PC-3 (cell line): ENCODE results near the gene HDAC4. TPM values are rescaled to one million over a fixed set of nuclear protein-coding genes. Genes with fewer than 3 reads are reported as not detected.

Experiments used
- ATAC-seq: fragments of 200-7000 bp; cut with Tn5 transposase; 2 replicates; pipeline ENCODE4 v1.9.1; 2020; ENCODE audit warnings: mild to moderate bottlenecking, moderate library complexity
- BruUV-seq: library from RNA; stranded (reverse); fragments of 400-500 nt; replicated peaks from 2 replicates; lab custom pipeline; 2021; lab: Mats Ljungman, UMichigan
- CTCF ChIA-PET: fragments of 300-600 bp; sonication (Branson Sonifier 250); formaldehyde crosslinking; loops from one replicate; lab custom pipeline; 2022; ENCODE audit warnings: antibody characterized with exemption; lab: Charles Lee
- POLR2A ChIA-PET: fragments of 300-600 bp; sonication (Branson Sonifier 250); formaldehyde crosslinking; loops from one replicate; lab custom pipeline; 2022; ENCODE audit warnings: antibody characterized with exemption; ENCODE audit not compliant: unreplicated experiment; lab: Charles Lee
- DNase-seq: peaks from one replicate; pipeline ENCODE4 v3.0.0-alpha.2; 2015
- H2AFZ ChIP-seq: fragments of 300-600 bp; sonication (generic); 2 replicates; pipeline ENCODE4 v1.6.0; 2016; ENCODE audit warnings: antibody characterized with exemption, low read length
- H3F3A ChIP-seq: fragments of 300-600 bp; sonication (generic); one replicate; pipeline ENCODE4 v1.6.0; 2017; ENCODE audit warnings: antibody characterized with exemption, low read length, control low read depth, mild to moderate bottlenecking; ENCODE audit not compliant: unreplicated experiment
- H3K27ac ChIP-seq: fragments of 300-600 bp; sonication (generic); 2 replicates; pipeline ENCODE4 v1.5.1; 2016; ENCODE audit warnings: mild to moderate bottlenecking, low read length
- H3K27me3 ChIP-seq: fragments of 300-600 bp; sonication (generic); 2 replicates; pipeline ENCODE4 v1.6.1; 2016; ENCODE audit warnings: low read length, mixed read lengths
- H3K36me3 ChIP-seq: fragments of 300-600 bp; sonication (generic); 2 replicates; pipeline ENCODE4 v1.6.1; 2016; ENCODE audit warnings: low read depth, mixed run types, low read length, mixed read lengths
- H3K4me1 ChIP-seq: fragments of 300-600 bp; sonication (generic); 2 replicates; pipeline ENCODE4 v1.5.1; 2016; ENCODE audit warnings: low read length; ENCODE audit not compliant: insufficient read depth
- H3K4me2 ChIP-seq: fragments of 300-600 bp; sonication (generic); 2 replicates; pipeline ENCODE4 v1.6.0; 2016; ENCODE audit warnings: low read length
- H3K4me3 ChIP-seq: fragments of 300-600 bp; sonication (generic); 2 replicates; pipeline ENCODE4 v1.5.1; 2016; ENCODE audit warnings: mild to moderate bottlenecking, low read length, mixed read lengths
- H3K79me2 ChIP-seq: fragments of 300-600 bp; sonication (generic); 2 replicates; pipeline ENCODE4 v1.6.1; 2017; ENCODE audit warnings: low read length, mixed read lengths
- H3K9ac ChIP-seq: fragments of 300-600 bp; sonication (generic); 2 replicates; pipeline ENCODE4 v1.6.0; 2016; ENCODE audit warnings: mild to moderate bottlenecking, low read length
- H3K9me2 ChIP-seq: fragments of 300-600 bp; sonication (generic); replicated peaks from 2 replicates; pipeline ENCODE4 v1.6.1; 2016; ENCODE audit warnings: mixed run types, low read length, mixed read lengths
- H3K9me3 ChIP-seq: fragments of 300-600 bp; sonication (generic); 2 replicates; pipeline ENCODE4 v1.6.1; 2016; ENCODE audit warnings: low read length, mixed read lengths
- H4K20me1 ChIP-seq: fragments of 300-600 bp; sonication (generic); 2 replicates; pipeline ENCODE4 v1.6.1; 2016; ENCODE audit warnings: low read length, mixed read lengths
- CTCF ChIP-seq: fragments of 300-600 bp; sonication (generic); conservative IDR thresholded peaks from 2 replicates; pipeline ENCODE4 v1.5.1; 2017; ENCODE audit warnings: antibody characterized with exemption, low read depth, mild to moderate bottlenecking, low read length
- EZH2 ChIP-seq: fragments of 300-600 bp; sonication (generic); IDR thresholded peaks from one replicate; pipeline ENCODE4 v1.6.1; 2017; ENCODE audit warnings: antibody characterized with exemption, mild to moderate bottlenecking, low read length; ENCODE audit not compliant: unreplicated experiment
- EZH2phosphoT487 ChIP-seq: fragments of 300-600 bp; sonication (generic); IDR thresholded peaks from 2 replicates; pipeline ENCODE4 v1.6.1; 2018; ENCODE audit warnings: mild to moderate bottlenecking, antibody characterized with exemption, low read length, borderline replicate concordance
- intact Hi-C: fragments of 100-400 bp; cut with micrococcal nuclease; formaldehyde crosslinking; loops from 2 replicates; pipeline ENCODE4 v1.9.0; 2023
- total RNA-seq: library from RNA; depleted of rRNA; stranded (reverse); fragments of >200 nt; gene quantifications from 2 replicates; pipeline ENCODE4 v1.2.3, GENCODE V29; 2014

HDAC4 gene
- total RNA-seq, 1 experiment from 2014 or later: 8.5 TPM

- H3K9me3 ChIP-seq: no peaks in the 10 kb centered on the region
- CTCF ChIA-PET: no interaction called here
- H3K27ac ChIP-seq: no peak overlapping the region
- intact Hi-C loops: no loop called here
- no peak overlapping the region for H3K4me2 ChIP-seq
- no peaks in the 10 kb centered on the region for H3K36me3 ChIP-seq
- no peaks in the 10 kb centered on the region for H3K27me3 ChIP-seq
- no peak overlapping the region for H2AFZ ChIP-seq
- no peaks in the 10 kb centered on the region for H4K20me1 ChIP-seq
- no peaks in the 10 kb centered on the region for H3K9me2 ChIP-seq
- ATAC-seq: no peak
- H3F3A ChIP-seq: no peaks in the 10 kb centered on the region
- no TSS peak for BruUV-seq
- TF ChIP-seq EZH2 (no peak), CTCF (no peak), EZH2phosphoT487 (no peak)
- H3K4me3 ChIP-seq: no peak overlapping the region
- no peaks in the 10 kb centered on the region for H3K4me1 ChIP-seq
- no peaks in the 10 kb centered on the region for H3K79me2 ChIP-seq
- DNase-seq: no peak
- POLR2A ChIA-PET: no interaction called here
- no peak overlapping the region for H3K9ac ChIP-seq
These were observed 173.9 kb downstream of the HDAC4 start for GRCh38 chr2:239226677-239227581.

GRCh38 chr2:239225871-239226561 is 174.8 kb downstream of the HDAC4 start:
- POLR2A ChIA-PET: no interaction called here
- intact Hi-C loops: no loop called here
- no TSS peak for BruUV-seq
- Histone ChIP-seq H3K9me3 (no peaks in the 10 kb centered on the region), H3K9me2 (no peaks in the 10 kb centered on the region), H2AFZ (no peak overlapping the region), H3K27me3 (no peaks in the 10 kb centered on the region), H4K20me1 (no peaks in the 10 kb centered on the region), H3K4me3 (no peak overlapping the region), H3K79me2 (no peaks in the 10 kb centered on the region), H3K4me1 (no peaks in the 10 kb centered on the region), H3K9ac (no peak overlapping the region), H3K36me3 (no peaks in the 10 kb centered on the region), H3K27ac (no peak overlapping the region), H3F3A (no peaks in the 10 kb centered on the region), H3K4me2 (no peak overlapping the region)
- CTCF ChIA-PET: no interaction called here
- DNase-seq (no peak), ATAC-seq (no peak)
- TF ChIP-seq EZH2phosphoT487: no peak
- no peak for TF ChIP-seq EZH2
- no peak for TF ChIP-seq CTCF
